Stimulated activated CD4-positive, alpha-beta T cell treated with anti-CD3 and anti-CD28 coated beads, Interleukin-2, amount 100 ng/mL, for 48 hours (primary cell): ENCODE data around the gene SERF2.
"Not testable (repeated sequence)": the region's sequence is repeated elsewhere in the genome, so short reads cannot be mapped to it uniquely, and the experiment has no call there.

ENCODE experiments used
- DNase-seq, 2 donors: peaks; one replicate each; pipeline ENCODE4 v3.0.0-alpha.2; 2020

SERF2 gene

DNA sequence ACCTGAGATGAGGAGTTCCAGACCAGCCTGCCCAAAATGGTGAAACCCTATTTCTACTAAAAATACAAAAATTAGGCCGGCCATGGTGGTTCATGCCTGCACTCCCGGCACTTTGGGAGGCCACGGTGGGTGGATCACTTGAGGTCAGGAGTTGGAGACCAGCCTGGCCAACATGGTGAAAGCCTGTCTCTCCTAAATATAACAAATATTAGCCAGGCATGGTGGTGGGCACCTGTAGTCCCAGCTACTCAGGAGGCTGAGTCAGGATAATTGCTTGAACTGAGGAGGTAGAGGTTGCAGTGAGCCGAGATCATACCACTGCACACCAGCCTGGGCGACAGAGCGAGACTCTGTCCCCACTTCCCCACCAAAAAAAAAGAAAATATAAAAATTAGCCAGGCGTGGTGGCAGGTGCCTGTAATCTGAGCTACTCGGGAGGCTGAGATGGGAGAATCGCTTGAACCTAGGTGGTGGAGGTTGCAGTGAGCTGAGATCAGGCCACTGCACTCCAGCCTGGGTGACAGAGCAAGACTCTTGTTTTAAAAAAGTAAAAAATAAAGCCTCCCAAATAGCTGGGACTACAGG lies 38.7 kb downstream of the SERF2 start:
- not testable (repeated sequence) for DNase-seq

GRCh38 chr15:43831519-43832052 lies 39.5 kb downstream of the SERF2 start:
- not testable (repeated sequence) for DNase-seq

- DNase-seq: not testable (repeated sequence)
Observed at GRCh38 chr15:43832485-43832884, 40.4 kb downstream of the SERF2 start.

GRCh38 chr15:43845421-43845820 lies 53.3 kb downstream of the SERF2 start:
- no peak for DNase-seq
